ENCODE results near the gene CTBP1.
"Not testable (repeated sequence)": the region's sequence is repeated elsewhere in the genome, so short reads cannot be mapped to it uniquely, and the experiment has no call there.

Gene CTBP1

GRCh38 chr4:1295405-1296055 lies 46.6 kb upstream of the CTBP1 start:
- H3K4me3 ChIP-seq (ENCODE audit: low read depth, low read length): no peak overlapping the region
- DNase-seq (ENCODE audit: low read depth, low spot score): no peak
- no peak for TF ChIP-seq CTCF (IDR thresholded peaks at IDR 0.05; ENCODE audit: insufficient read depth, low read length, missing control alignments)
- POLR2A ChIA-PET: no interaction called here
- CTCF ChIA-PET: interaction anchor here (0.7 to 1.5 kb wide), 2 partner anchors 27 to 164 kb away, joined by 3 to 5 read pairs; no protein-coding TSS in a partner anchor

GRCh38 chr4:1294891-1295290 lies 46.0 kb upstream of the CTBP1 start:
- DNase-seq (ENCODE audit: low read depth, low spot score): no peak
- CTCF ChIA-PET: interaction anchor here (0.7 to 1.5 kb wide), 2 partner anchors 27 to 164 kb away, joined by 3 to 5 read pairs; no protein-coding TSS in a partner anchor
- no peak overlapping the region for H3K4me3 ChIP-seq (ENCODE audit: low read depth, low read length)
- TF ChIP-seq CTCF (IDR thresholded peaks at IDR 0.05; ENCODE audit: insufficient read depth, low read length, missing control alignments): no peak
- POLR2A ChIA-PET: no interaction called here

GRCh38 chr4:1294424-1294823 lies 45.5 kb upstream of the CTBP1 start:
- CTCF ChIA-PET: interaction anchor here (0.7 to 1.5 kb wide), 2 partner anchors 26 to 163 kb away, joined by 3 to 5 read pairs; no protein-coding TSS in a partner anchor
- H3K4me3 ChIP-seq (ENCODE audit: low read depth, low read length): no peak overlapping the region
- no peak for DNase-seq (ENCODE audit: low read depth, low spot score)
- POLR2A ChIA-PET: no interaction called here
- TF ChIP-seq CTCF (IDR thresholded peaks at IDR 0.05; ENCODE audit: insufficient read depth, low read length, missing control alignments): no peak

- ChIA-PET POLR2A (no interaction called here), CTCF (interaction anchor here (1.5 kb wide), 1 partner anchor 163 kb away, joined by 5 read pairs; no protein-coding TSS in a partner anchor)
- no peak for TF ChIP-seq CTCF (IDR thresholded peaks at IDR 0.05; ENCODE audit: insufficient read depth, low read length, missing control alignments)
- no peak overlapping the region for H3K4me3 ChIP-seq (ENCODE audit: low read depth, low read length)
- DNase-seq (ENCODE audit: low read depth, low spot score): no peak
Observed at GRCh38 chr4:1293991-1294390, 45.1 kb upstream of the CTBP1 start.

- no peak overlapping the region for H3K4me3 ChIP-seq (ENCODE audit: low read depth, low read length)
- no peak for TF ChIP-seq CTCF (IDR thresholded peaks at IDR 0.05; ENCODE audit: insufficient read depth, low read length, missing control alignments)
- ChIA-PET CTCF (no interaction called here), POLR2A (no interaction called here)
- no peak for DNase-seq (ENCODE audit: low read depth, low spot score)
Observed at GRCh38 chr4:1293531-1293941, 44.6 kb upstream of the CTBP1 start.

- POLR2A ChIA-PET; H3K4me3 ChIP-seq (ENCODE audit: low read depth, low read length); DNase-seq (ENCODE audit: low read depth, low spot score): not testable (repeated sequence)
- CTCF ChIA-PET: interaction anchor here (1.7 kb wide), 1 partner anchor 125 kb away, joined by 4 read pairs; no protein-coding TSS in a partner anchor
Observed at GRCh38 chr4:1292703-1293011, 43.7 kb upstream of the CTBP1 start.
